GM12878 (cell line): Measurements from ENCODE around the gene LIN7A. TPM values are rescaled to one million over a fixed set of nuclear protein-coding genes. Genes with fewer than 3 reads are reported as not detected.

Experiments used
- ATAC-seq: fragments of 200-7000 bp; cut with Tn5 transposase; 3 replicates; pipeline ENCODE4 v1.9.1; 2020; ENCODE audit warnings: mild to moderate bottlenecking, moderate library complexity
- BruUV-seq: library from RNA; stranded (reverse); fragments of 400-500 nt; replicated peaks from 2 replicates; lab custom pipeline; 2021; lab: Mats Ljungman, UMichigan
- CTCF ChIA-PET: fragments of 300-600 bp; sonication (Branson Sonifier 250); formaldehyde crosslinking; extraction: SDS; loops from one replicate; lab custom pipeline; 2021; ENCODE audit warnings: inconsistent platforms; lab: Yijun Ruan, JAX
- POLR2A ChIA-PET: fragments of 350-600 bp; formaldehyde crosslinking; extraction: SDS; loops from one replicate; lab custom pipeline; 2021; ENCODE audit warnings: inconsistent platforms; lab: Charles Lee
- RAD21 ChIA-PET: fragments of 300-600 bp; sonication (Branson Sonifier 250); formaldehyde crosslinking; loops from one replicate; lab custom pipeline; 2023; ENCODE audit warnings: antibody characterized with exemption; ENCODE audit not compliant: unreplicated experiment; lab: Charles Lee
- SMC1A ChIA-PET: fragments of 300-600 bp; sonication (Branson Sonifier 250); formaldehyde crosslinking; loops from one replicate; lab custom pipeline; 2023; ENCODE audit not compliant: unreplicated experiment, uncharacterized antibody; lab: Charles Lee
- DNase-seq: peaks from one replicate; pipeline ENCODE4 v3.0.0-alpha.2; 2011; ENCODE audit warnings: low read depth, low spot score
- FAIRE-seq: peaks from 3 replicates; lab custom pipeline; 2011; peaks lifted over from hg19 to GRCh38; lab: Jason Lieb, UNC
- H2AFZ ChIP-seq: 2 replicates; pipeline ENCODE4 v1.6.0; 2011; ENCODE audit warnings: low read depth, low read length, control low read depth; ENCODE audit not compliant: control insufficient read depth
- H3K27ac ChIP-seq: 2 replicates; pipeline ENCODE4 v1.5.1; 2011; ENCODE audit warnings: control low read depth; ENCODE audit not compliant: control insufficient read depth, insufficient read depth
- H3K27me3 ChIP-seq, 2 experiments: replicated peaks in 1 of 2; 2 replicates each; pipeline versions ENCODE4 v1.6.0 to v1.6.1; 2011; ENCODE audit warnings: low read length in 1 of 2; ENCODE audit not compliant: control insufficient read depth in 2 of 2, insufficient read depth in 2 of 2
- H3K36me3 ChIP-seq, 2 experiments: 2 replicates each; pipeline ENCODE4 v1.5.1; 2011; ENCODE audit warnings: low read length in 1 of 2; ENCODE audit not compliant: control insufficient read depth in 2 of 2, insufficient read depth in 2 of 2
- H3K4me1 ChIP-seq: 2 replicates; pipeline ENCODE4 v1.6.1; 2011; ENCODE audit warnings: mild to moderate bottlenecking, low read length, moderate library complexity, mixed read lengths; ENCODE audit not compliant: control insufficient read depth, insufficient read depth
- H3K4me2 ChIP-seq: 2 replicates; pipeline ENCODE4 v1.6.0; 2011; ENCODE audit warnings: control low read depth; ENCODE audit not compliant: control insufficient read depth, insufficient read depth
- H3K4me3 ChIP-seq: fragments of 200-600 bp; sonication (generic); 2 replicates; pipeline ENCODE4 v1.5.1; 2016
- H3K79me2 ChIP-seq: 2 replicates; pipeline ENCODE4 v1.6.0; 2011; ENCODE audit warnings: low read length; ENCODE audit not compliant: control insufficient read depth, insufficient read depth
- H3K9ac ChIP-seq: 2 replicates; pipeline ENCODE4 v1.8.0; 2011; ENCODE audit warnings: low read length, control low read depth, mixed read lengths; ENCODE audit not compliant: control insufficient read depth, insufficient read depth
- H3K9me3 ChIP-seq: replicated peaks from 3 replicates; pipeline ENCODE4 v1.5.1; 2011; ENCODE audit warnings: mild to moderate bottlenecking, low read length; ENCODE audit not compliant: control insufficient read depth, insufficient read depth
- H4K20me1 ChIP-seq: 2 replicates; pipeline ENCODE4 v1.6.0; 2011; ENCODE audit not compliant: control insufficient read depth, insufficient read depth
- EZH2 ChIP-seq: IDR thresholded peaks from 2 replicates; pipeline ENCODE4 v1.6.1; 2012; ENCODE audit warnings: low read depth, mild to moderate bottlenecking, control low read depth, inconsistent platforms, low read length, borderline replicate concordance; ENCODE audit not compliant: control insufficient read depth
- GATAD2B ChIP-seq: fragments of 450-650 bp; conservative IDR thresholded peaks from 2 replicates; pipeline ENCODE4 v1.6.1; 2017; ENCODE audit warnings: low read depth, mild to moderate bottlenecking, moderate library complexity
- HDAC2 ChIP-seq: fragments of 200-600 bp; sonication (generic); IDR thresholded peaks from 2 replicates; pipeline ENCODE4 v1.6.1; 2017
- MTA3 ChIP-seq: IDR thresholded peaks from 2 replicates; pipeline ENCODE4 v1.6.1; 2012; ENCODE audit warnings: low read length, inconsistent platforms, borderline replicate concordance
- PAX8 ChIP-seq: fragments of 450-650 bp; IDR thresholded peaks from 2 replicates; pipeline ENCODE4 v1.6.1; 2017; ENCODE audit warnings: mild to moderate bottlenecking, moderate library complexity
- SIX5 ChIP-seq: IDR thresholded peaks from 2 replicates; pipeline ENCODE4 v1.6.1; 2011; ENCODE audit warnings: mild to moderate bottlenecking, low read depth, low read length, moderate library complexity; ENCODE audit not compliant: severe bottlenecking
- SPI1 ChIP-seq: IDR thresholded peaks from 2 replicates; pipeline ENCODE4 v1.6.1; 2011; ENCODE audit warnings: low read depth, mild to moderate bottlenecking, low read length, moderate library complexity, borderline replicate concordance; ENCODE audit not compliant: insufficient read depth
- WGBS: methylation state at CpG from one replicate; pipeline ENCODE4 v1.1.6; 2016; ENCODE audit warnings: low lambda C conversion rate; ENCODE audit not compliant: insufficient replicate concordance, insufficient coverage; ENCODE audit errors: missing lambda C conversion rate; 5-methylcytosine and 5-hydroxymethylcytosine counted together
- in situ Hi-C: fragments of 300-500 bp; cut with MboI; formaldehyde crosslinking; loops from 9 replicates; pipeline ENCODE4 v1.14.3; 2018; ENCODE audit warnings: mixed read lengths
- intact Hi-C: fragments of 100-400 bp; cut with micrococcal nuclease; formaldehyde crosslinking; loops from one replicate; pipeline ENCODE4 v1.14.2; 2022; ENCODE audit not compliant: unreplicated experiment
- polyA plus RNA-seq, 11 experiments: library from polyadenylated mRNA; depleted of rRNA in 4 of 11; unstranded in 6 of 11; stranded (reverse) in 5 of 11; fragments of >200 nt; fragmentation: Nextera tagmentation in 4 of 11; fragmentation: Illumina TruSeq in 1 of 11; extraction: Ambion mirVana in 4 of 11; extraction: Trizol in 1 of 11; gene quantifications; 1 replicate in 1 of 11; 2 replicates in 10 of 11; pipeline versions ENCODE4 v1.2.1 to v1.2.3, GENCODE V29; 2011 to 2016; ENCODE audit warnings: inconsistent platforms in 2 of 11, missing spikeins in 2 of 11, low read depth in 1 of 11
- total RNA-seq, 4 experiments: library from RNA; depleted of rRNA in 3 of 4; stranded (reverse); fragments of >200 nt in 3 of 4; fragmentation: Illumina TruSeq in 1 of 4; extraction: Trizol in 1 of 4; gene quantifications; 2 replicates each; pipeline versions ENCODE4 v1.2.1 to v1.2.3, GENCODE V29; 2013 to 2021
- TF ChIP-seq, protein P1 (sequence below): IDR thresholded peaks from 2 replicates; pipeline ENCODE4 v1.6.1; 2012; ENCODE audit warnings: improper control_type of control experiment, low read depth, low read length; ENCODE audit not compliant: insufficient replicate concordance

Gene LIN7A
- total and polyA plus RNA-seq, 10 of the 15 experiments (the other 5 are each of a cell fraction or from before 2014, with no cell fraction given): 0.04 to 0.93 (median 0.35) TPM; not detected in 1

- POLR2A ChIA-PET: no interaction called here
- no peak for FAIRE-seq
- Histone ChIP-seq H3K4me2 (no peak overlapping the region), H3K4me3 (no peak overlapping the region), H3K9ac (no peak overlapping the region), H3K27ac (no peak overlapping the region), H3K79me2 (no peaks in the 10 kb centered on the region), H3K27me3 (no peaks in the 10 kb centered on the region), H4K20me1 (no peaks in the 10 kb centered on the region), H3K4me1 (no peaks in the 10 kb centered on the region), H2AFZ (no peak overlapping the region), H3K36me3 (no peaks in the 10 kb centered on the region), H3K9me3 (no peaks in the 10 kb centered on the region)
- in situ Hi-C loops (no loop called here), intact Hi-C loops (no loop called here)
- CTCF ChIA-PET: no interaction called here
- RAD21 ChIA-PET: no interaction called here
- ATAC-seq: no peak
- SMC1A ChIA-PET: interaction anchor here (0.6 kb wide), 1 partner anchor 486 kb away, joined by 3 read pairs; no protein-coding TSS in a partner anchor
- TF ChIP-seq EZH2: no peak
- no TSS peak for BruUV-seq
- 74% methylated on average over 13 of the region's 13 CpGs for WGBS
- DNase-seq: no peak
Measured at GRCh38 chr12:80912901-80913770, 24.6 kb downstream of the LIN7A start.

GRCh38 chr12:80909370-80909769 is 28.4 kb downstream of the LIN7A start:
- Histone ChIP-seq H3K9ac (no peak overlapping the region), H2AFZ (no peak overlapping the region), H3K4me3 (no peak overlapping the region), H3K4me1 (no peaks in the 10 kb centered on the region), H3K79me2 (no peaks in the 10 kb centered on the region), H4K20me1 (no peaks in the 10 kb centered on the region), H3K27me3 (no peaks in the 10 kb centered on the region), H3K4me2 (no peak overlapping the region), H3K36me3 (no peaks in the 10 kb centered on the region), H3K9me3 (no peaks in the 10 kb centered on the region), H3K27ac (no peak overlapping the region)
- CTCF ChIA-PET: no interaction called here
- no TSS peak for BruUV-seq
- POLR2A ChIA-PET: no interaction called here
- FAIRE-seq: no peak
- RAD21 ChIA-PET: no interaction called here
- no peak for ATAC-seq
- SMC1A ChIA-PET: no interaction called here
- DNase-seq: no peak
- in situ Hi-C loops: no loop called here
- intact Hi-C loops: no loop called here
- WGBS: 74% methylated on average over 6 of the region's 6 CpGs
- no peak for TF ChIP-seq GATAD2B
- TF ChIP-seq SPI1: no peak
- TF ChIP-seq, protein P1, sequence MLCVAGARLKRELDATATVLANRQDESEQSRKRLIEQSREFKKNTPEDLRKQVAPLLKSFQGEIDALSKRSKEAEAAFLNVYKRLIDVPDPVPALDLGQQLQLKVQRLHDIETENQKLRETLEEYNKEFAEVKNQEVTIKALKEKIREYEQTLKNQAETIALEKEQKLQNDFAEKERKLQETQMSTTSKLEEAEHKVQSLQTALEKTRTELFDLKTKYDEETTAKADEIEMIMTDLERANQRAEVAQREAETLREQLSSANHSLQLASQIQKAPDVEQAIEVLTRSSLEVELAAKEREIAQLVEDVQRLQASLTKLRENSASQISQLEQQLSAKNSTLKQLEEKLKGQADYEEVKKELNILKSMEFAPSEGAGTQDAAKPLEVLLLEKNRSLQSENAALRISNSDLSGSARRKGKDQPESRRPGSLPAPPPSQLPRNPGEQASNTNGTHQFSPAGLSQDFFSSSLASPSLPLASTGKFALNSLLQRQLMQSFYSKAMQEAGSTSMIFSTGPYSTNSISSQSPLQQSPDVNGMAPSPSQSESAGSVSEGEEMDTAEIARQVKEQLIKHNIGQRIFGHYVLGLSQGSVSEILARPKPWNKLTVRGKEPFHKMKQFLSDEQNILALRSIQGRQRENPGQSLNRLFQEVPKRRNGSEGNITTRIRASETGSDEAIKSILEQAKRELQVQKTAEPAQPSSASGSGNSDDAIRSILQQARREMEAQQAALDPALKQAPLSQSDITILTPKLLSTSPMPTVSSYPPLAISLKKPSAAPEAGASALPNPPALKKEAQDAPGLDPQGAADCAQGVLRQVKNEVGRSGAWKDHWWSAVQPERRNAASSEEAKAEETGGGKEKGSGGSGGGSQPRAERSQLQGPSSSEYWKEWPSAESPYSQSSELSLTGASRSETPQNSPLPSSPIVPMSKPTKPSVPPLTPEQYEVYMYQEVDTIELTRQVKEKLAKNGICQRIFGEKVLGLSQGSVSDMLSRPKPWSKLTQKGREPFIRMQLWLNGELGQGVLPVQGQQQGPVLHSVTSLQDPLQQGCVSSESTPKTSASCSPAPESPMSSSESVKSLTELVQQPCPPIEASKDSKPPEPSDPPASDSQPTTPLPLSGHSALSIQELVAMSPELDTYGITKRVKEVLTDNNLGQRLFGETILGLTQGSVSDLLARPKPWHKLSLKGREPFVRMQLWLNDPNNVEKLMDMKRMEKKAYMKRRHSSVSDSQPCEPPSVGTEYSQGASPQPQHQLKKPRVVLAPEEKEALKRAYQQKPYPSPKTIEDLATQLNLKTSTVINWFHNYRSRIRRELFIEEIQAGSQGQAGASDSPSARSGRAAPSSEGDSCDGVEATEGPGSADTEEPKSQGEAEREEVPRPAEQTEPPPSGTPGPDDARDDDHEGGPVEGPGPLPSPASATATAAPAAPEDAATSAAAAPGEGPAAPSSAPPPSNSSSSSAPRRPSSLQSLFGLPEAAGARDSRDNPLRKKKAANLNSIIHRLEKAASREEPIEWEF: no peak
- TF ChIP-seq SIX5: no peak
- no peak for TF ChIP-seq PAX8
- TF ChIP-seq MTA3: no peak
- no peak for TF ChIP-seq HDAC2
